RWPE2 (cell line): ENCODE data around the gene RADIL.

Experiments
- ATAC-seq: fragments of 200-7000 bp; cut with Tn5 transposase; 3 replicates; pipeline ENCODE4 v1.9.1; 2021; ENCODE audit warnings: low read depth
- DNase-seq: peaks from one replicate; pipeline ENCODE4 v3.0.0-alpha.2; 2020; ENCODE audit warnings: low spot score
- H3K27ac ChIP-seq: fragments of 450-650 bp; 2 replicates; pipeline ENCODE4 v1.5.1; 2017; ENCODE audit warnings: mild to moderate bottlenecking; ENCODE audit not compliant: poor library complexity, severe bottlenecking
- H3K27me3 ChIP-seq: fragments of 250-450 bp; sonication (Bioruptor Pico); 2 replicates; pipeline ENCODE4 v1.5.1; 2021; ENCODE audit warnings: mild to moderate bottlenecking, moderate library complexity; ENCODE audit not compliant: insufficient read depth, poor library complexity, severe bottlenecking
- H3K36me3 ChIP-seq: fragments of 250-450 bp; sonication (Bioruptor Pico); 2 replicates; pipeline ENCODE4 v1.5.1; 2020; ENCODE audit warnings: low read depth, mild to moderate bottlenecking, moderate library complexity
- H3K4me1 ChIP-seq: fragments of 250-450 bp; sonication (Bioruptor Pico); 2 replicates; pipeline ENCODE4 v1.5.1; 2021; ENCODE audit warnings: mild to moderate bottlenecking, moderate library complexity; ENCODE audit not compliant: insufficient read depth, poor library complexity, severe bottlenecking
- H3K4me3 ChIP-seq: fragments of 250-450 bp; sonication (Bioruptor Pico); 2 replicates; pipeline ENCODE4 v1.5.1; 2021; ENCODE audit warnings: mild to moderate bottlenecking, moderate library complexity; ENCODE audit not compliant: severe bottlenecking
- H3K9me3 ChIP-seq: fragments of 250-450 bp; sonication (Bioruptor Pico); 2 replicates; pipeline ENCODE4 v1.5.1; 2021; ENCODE audit warnings: mild to moderate bottlenecking, moderate library complexity; ENCODE audit not compliant: severe bottlenecking
- TF ChIP-seq, protein P1 (sequence below): fragments of 450-650 bp; IDR thresholded peaks from one replicate; pipeline ENCODE4 v1.5.1; 2017; ENCODE audit warnings: mild to moderate bottlenecking, moderate library complexity; ENCODE audit not compliant: poor library complexity, severe bottlenecking

RADIL gene

DNA sequence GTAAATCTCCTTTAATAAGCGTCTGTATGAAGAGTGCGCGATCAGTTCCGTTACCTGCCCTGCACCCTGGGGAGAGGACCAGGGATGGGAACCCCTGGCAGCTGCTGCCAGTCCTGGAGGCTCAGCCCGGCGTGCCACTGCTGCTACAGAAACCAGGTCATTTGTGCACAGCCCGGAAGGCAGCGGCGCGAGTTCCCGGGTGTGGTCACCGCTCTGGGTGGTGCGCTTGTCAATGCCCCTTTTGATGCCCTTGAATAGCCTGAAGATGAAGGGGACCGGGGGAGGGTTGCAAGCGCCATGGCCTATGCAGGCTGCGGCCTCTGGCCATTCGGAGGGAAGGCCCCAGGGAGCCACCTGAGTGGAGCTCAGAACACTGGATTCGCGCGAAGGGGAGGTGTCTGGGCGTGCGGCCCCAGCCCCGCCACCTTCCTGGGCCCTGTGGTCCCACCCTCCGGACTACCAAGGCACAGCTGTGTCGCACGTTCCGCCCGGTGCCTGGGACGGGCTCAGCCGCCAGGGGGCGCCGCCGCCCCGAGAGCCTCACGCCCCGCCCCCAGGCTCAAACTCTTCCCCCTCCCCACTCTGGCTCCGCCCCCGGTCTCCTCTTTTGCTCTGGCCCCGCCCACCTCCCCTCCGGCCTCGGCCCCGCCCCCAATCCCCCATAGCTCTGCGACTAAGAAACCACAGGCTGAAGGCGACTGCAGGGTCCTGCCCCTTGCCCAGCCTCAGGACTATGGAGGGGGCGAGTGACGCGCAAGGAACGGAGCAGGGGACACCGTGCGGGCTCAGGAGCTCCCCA is 91.6 kb downstream of the RADIL start:
- DNase-seq (no peak), ATAC-seq (peak; percentile 49)
- Histone ChIP-seq H3K9me3 (no peaks in the 10 kb centered on the region), H3K36me3 (peaks cover 16% of the 10 kb centered on the region), H3K4me3 (no peak overlapping the region), H3K27ac (no peak overlapping the region), H3K27me3 (no peaks in the 10 kb centered on the region), H3K4me1 (no peaks in the 10 kb centered on the region)
- TF ChIP-seq, protein P1, sequence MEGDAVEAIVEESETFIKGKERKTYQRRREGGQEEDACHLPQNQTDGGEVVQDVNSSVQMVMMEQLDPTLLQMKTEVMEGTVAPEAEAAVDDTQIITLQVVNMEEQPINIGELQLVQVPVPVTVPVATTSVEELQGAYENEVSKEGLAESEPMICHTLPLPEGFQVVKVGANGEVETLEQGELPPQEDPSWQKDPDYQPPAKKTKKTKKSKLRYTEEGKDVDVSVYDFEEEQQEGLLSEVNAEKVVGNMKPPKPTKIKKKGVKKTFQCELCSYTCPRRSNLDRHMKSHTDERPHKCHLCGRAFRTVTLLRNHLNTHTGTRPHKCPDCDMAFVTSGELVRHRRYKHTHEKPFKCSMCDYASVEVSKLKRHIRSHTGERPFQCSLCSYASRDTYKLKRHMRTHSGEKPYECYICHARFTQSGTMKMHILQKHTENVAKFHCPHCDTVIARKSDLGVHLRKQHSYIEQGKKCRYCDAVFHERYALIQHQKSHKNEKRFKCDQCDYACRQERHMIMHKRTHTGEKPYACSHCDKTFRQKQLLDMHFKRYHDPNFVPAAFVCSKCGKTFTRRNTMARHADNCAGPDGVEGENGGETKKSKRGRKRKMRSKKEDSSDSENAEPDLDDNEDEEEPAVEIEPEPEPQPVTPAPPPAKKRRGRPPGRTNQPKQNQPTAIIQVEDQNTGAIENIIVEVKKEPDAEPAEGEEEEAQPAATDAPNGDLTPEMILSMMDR, result peak; percentile 62

DNA sequence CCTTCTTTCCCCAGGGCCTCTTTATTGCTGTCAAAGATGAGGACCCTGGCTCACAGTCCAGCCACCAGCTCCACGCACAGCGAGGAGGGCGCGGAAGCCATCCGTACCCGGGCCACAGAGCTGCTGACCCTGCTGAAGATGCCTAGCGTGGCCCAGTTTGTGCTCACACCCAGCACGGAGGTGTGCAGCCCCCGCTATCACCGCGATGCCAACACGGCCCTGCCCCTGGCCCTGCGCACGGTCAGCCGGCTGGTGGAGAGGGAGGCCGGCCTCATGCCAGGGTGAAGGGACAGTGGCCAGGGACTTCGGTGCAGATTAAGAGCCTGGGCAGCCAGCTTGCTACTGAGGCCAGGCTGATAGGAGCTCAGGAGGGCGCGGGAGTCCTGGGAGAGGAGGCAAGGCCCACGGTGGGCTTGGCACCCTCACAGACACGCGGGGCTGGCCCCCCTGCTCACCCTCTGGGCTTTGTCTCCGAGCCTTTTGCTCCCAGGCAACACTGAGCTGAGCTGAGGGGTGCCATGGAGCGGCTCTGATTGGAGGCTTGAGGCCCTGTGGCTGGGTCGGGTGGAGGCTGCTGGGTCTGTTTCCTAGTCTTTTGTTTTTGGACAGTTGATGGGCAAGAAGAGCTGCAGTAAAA is 92.3 kb downstream of the RADIL start:
- peaks cover 17% of the 10 kb centered on the region for H3K36me3 ChIP-seq

DNA sequence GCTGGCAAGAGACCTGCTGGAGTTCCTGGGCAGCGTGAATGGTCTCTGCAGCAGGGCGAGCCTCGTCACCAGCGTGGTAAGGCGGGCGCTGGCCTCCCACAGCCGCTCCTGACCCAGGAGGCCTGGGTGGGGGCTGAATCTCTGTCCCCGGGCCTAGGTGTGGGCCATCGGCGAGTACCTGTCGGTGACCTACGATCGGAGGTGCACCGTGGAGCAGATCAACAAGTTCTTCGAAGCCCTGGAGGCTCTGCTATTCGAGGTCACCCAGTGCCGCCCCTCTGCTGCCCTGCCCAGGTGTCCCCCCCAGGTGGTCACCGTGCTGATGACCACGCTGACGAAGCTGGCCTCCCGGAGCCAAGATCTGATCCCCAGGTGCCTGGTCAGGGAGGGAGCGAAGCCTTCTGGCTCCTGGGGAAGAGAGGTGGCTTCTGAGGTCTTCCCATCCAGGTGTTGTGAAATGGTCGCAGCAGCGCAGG is 93.0 kb downstream of the RADIL start:
- ATAC-seq (no peak), DNase-seq (no peak)
- Histone ChIP-seq H3K36me3 (peaks cover 22% of the 10 kb centered on the region), H3K27me3 (no peaks in the 10 kb centered on the region), H3K9me3 (no peaks in the 10 kb centered on the region), H3K4me3 (no peak overlapping the region), H3K27ac (no peak overlapping the region), H3K4me1 (no peaks in the 10 kb centered on the region)
- TF ChIP-seq, protein P1, result no peak

More for the DNA sequence above, 92.3 kb downstream of the RADIL start:
- ATAC-seq, result no peak
- Histone ChIP-seq H3K9me3 (no peaks in the 10 kb centered on the region), H3K4me3 (no peak overlapping the region), H3K4me1 (no peaks in the 10 kb centered on the region), H3K27ac (no peak overlapping the region), H3K27me3 (no peaks in the 10 kb centered on the region)
- no peak for DNase-seq
- TF ChIP-seq, protein P1, result no peak

DNA sequence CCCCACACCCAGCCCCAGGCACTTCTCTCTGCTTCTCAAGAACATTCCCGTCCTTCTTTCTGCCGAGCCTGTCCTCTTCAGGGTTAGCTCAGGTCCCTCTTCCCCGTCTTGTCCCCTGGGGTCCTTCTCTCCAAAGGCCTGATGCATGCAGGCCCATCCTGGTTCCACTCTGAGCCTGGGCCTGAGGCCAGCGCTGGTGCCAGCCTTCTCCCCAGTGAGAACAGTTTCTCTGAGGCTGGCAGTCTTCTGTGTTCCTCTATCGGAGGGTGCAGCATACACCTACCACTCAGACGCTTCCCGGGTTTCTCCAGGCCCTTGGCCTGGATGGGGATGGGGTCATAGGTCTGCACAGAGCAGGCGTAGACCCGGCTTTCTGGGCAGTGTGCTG is 93.4 kb downstream of the RADIL start:
- Histone ChIP-seq H3K27me3 (no peaks in the 10 kb centered on the region), H3K27ac (no peak overlapping the region), H3K36me3 (peaks cover 22% of the 10 kb centered on the region), H3K4me3 (no peak overlapping the region), H3K9me3 (no peaks in the 10 kb centered on the region), H3K4me1 (no peaks in the 10 kb centered on the region)
- DNase-seq (no peak), ATAC-seq (no peak)
- TF ChIP-seq, protein P1, result no peak
